Astrocyte of the hippocampus (primary cell): ENCODE measurements around the gene CENPT.
A peak's percentile ranks its signal among the peaks of the same experiment; 100 is the strongest.
"Not testable (repeated sequence)": the region's sequence is repeated elsewhere in the genome, so short reads cannot be mapped to it uniquely, and the experiment has no call there.

Source experiments
- DNase-seq: peaks from one replicate; pipeline ENCODE4 v3.0.0; 2011; ENCODE audit warnings: low read depth, low spot score

CENPT gene

DNA sequence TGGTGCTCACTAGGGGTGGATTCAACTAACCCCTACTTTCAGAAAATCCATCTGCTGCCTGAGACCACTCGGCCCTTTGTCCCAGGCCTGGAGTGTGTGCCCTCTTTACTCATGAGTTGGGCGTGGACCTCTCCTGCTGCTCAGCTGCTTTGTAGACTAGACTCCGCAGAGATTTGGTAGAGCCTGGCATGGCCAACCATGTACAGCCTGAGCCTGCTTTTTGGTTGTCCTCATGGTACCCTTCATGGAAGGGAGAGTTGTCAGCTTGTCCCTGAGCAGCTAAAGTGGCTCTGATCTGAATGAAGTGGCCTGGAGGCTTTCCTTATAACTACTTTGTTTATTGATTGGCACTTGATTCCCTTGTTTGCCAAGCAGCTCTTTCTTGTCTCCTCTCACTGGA lies 26.9 kb upstream of the CENPT start:
- no peak for DNase-seq

DNA sequence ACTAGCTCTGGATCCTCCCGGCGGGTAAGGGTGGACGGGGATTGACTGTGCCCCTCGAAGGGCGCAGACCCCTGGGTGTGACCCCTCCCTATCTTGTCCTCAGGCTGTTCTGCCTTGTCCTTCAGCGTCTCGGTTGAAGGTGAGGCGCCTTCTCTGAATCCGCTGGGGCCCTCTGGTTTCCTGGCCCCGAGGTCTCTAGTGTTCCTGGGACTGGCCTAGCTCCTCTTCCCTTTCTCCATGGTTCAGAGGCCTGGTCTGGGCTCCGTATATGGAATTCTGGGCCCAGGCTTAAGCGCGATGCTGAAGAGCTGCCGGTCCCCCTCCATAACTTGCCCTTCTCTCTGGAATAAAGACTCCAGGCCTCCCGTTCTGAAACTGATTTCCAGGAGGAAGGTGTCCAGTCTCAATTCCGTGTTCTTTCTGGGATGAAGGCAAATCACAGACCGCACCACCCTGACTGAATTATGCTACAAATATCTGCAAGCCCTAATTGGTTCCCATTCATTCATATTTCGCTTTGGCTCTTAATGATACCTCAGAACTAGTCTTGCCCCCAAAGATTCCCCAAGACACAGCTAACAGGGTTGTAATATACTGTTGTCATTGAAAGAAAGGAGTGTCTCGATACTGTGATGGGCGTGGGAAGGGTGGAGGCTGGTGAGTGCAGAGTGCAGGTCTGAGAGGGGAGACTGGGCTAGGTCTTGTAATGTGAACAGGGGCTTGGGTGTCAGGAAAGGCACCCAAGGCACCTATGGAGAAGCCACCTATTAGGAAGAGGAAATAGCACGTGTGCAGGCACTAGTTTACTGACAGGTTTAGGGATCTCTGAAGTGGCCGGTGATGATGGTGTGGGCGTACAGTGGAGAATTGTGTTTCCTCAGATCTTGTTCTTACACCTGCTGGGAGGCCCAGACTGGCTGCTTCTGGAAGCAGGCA lies 26.2 kb upstream of the CENPT start:
- DNase-seq = peak; percentile 43

DNA sequence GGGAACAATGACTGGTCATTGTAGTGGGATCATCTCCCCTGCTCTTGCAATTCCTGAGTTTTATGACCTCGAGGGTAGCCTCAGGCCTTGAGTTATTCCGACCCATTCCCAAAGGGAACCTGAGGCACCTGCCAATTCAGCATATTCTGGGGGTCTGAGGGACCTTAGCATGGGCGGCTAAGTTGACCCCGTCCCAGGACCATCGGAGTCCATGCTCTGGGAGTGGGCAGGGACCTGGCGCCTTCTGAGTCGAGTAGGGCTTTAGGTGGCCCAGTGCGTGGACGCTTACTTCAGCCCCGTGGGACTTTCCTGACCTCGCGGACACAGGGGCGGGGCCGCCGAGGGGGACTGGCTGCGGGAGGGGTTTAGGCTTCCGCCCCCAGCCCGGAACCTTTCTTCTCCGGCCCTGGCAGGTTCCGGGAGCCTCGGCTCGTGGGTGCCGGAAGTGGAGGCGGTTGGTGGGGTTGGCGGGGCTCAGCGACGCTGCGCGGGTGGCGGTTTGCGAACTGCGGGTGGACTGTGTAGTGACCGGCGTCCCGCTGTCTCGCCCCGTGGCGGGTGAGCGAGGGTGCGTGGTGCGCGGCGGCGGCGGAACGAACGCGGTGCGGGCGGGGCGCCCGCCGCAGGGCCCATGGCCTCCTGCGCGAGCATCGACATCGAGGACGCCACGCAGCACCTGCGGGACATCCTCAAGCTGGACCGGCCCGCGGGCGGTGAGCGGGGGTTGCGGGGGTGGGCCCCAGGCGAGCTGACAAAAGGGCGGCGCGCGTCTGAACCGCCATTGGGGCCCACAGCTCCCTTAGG lies 25.3 kb upstream of the CENPT start, which contains the start of gene EDC4:
TSS of gene EDC4 (plus strand) at position 422 of the 804 bp plus-strand sequence. CDS start at position 632, 210 bp downstream.
- DNase-seq = peak; percentile 91

DNA sequence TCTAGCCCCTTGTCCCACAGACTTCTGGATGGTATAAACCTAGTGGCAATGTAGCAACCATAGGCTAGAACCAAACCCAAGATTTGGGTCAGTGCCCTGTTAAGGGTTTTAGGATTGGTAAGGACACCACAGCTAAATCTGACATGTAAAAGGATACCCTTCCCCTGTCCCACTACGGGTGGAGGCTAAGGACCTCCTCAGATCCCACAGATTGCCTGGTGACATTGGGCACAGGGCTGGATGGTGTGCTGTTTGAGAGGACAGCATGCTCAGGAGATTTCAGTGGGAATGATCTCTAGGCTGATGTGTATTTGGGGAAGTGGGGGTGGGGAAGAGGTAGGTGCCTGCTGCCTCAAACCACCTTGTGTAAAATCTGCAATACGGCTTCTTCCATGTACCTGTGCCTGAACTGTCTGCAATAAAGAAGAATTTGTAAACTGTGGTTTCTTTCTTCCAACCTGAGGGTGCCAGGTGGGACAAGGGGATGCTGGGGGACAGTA lies 24.7 kb upstream of the CENPT start:
- DNase-seq = no peak

DNA sequence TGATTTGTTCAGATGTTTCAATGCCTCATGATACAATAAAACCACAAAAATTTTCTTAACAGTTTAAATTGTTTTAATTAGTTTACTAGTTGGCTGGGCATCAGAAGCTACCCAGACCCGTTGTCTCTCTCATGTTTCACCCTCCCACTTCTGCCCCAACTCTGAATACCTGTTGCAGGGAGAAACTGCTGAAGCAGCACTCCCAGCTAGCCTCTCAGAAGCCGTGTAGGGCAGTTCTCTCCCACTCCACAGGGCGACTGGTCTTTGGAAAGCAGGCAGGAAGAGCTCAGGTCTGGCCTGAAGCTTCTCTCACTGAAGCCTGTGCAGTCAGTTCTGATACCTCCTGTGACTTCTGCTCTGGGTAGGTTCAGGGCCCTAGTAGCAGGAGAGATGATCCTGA lies 23.8 kb upstream of the CENPT start:
- no peak for DNase-seq

DNA sequence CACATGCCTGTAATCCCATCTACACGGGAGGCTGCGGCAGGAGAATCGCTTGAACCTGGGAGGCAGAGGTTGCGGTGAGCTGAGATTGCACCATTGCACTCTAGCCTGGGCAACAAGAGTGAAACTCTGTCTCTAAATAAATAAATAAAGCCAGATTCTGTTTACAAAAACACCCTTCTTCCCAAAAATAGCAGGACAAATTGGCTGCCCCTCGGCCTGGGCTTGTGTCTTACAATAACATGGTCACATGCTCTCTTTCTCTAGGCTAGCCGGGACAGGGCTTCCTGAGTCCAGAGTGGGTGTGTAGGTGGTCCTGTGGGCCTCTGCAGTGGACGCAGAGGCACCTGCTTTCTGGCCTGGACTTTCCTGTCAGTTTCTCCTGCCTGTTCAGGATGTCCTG lies 22.2 kb upstream of the CENPT start:
- DNase-seq = no peak

DNA sequence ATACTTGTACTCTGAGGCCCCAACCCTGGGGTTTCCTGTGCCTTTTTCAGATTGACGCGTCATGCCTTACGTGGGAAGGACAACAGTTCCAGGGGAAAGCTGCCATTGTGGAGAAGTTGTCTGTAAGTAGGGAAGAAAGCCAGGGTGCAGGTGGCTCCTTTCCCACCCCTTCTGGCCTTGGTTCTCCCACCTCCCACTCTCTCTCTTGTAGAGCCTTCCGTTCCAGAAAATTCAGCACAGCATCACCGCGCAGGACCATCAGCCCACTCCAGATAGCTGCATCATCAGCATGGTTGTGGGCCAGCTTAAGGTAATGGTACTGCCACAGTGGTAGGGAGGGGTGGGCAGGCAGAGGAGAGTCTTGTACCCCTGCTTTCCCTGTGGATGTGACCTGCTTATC lies 20.8 kb upstream of the CENPT start:
- no peak for DNase-seq

DNA sequence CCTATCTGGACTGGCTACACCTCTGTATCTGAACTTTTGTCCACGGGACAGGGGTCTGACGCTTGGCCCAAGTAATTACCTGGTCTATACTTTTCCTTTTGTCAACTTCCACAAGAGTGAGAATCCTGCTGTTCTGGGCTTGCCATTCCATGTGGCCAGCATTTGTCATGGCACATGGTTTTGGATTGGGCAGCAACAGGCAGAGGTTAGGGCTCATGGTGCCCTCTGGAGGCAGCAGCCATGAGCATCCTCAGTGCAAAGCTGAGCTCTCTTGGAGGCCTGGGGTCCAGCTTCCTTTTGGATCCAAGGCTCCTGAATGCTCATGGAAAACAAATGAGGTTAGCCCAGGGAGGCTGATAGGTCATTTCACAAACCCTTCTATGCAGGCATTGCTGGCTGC lies 17.8 kb upstream of the CENPT start:
- DNase-seq = peak; percentile 26

DNA sequence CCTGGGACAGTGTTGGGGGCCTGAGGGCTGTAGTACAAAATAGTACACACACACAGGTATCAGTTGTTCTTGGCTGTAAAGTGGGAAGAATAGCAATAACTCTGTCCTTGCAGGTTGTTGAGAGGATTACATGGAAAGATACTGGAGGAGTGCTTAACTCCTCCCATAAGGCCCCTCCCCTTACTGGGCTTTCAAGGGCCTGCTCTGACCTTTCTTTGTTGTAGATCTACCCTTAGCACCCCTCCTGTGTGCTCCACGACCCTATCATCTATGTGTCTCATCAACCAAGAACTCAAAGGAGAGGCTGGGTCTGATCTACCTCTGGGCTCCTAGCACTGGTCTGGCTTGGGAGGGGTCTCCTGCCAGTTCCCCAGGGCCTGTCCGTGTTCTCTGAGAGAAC lies 17.1 kb upstream of the CENPT start:
- DNase-seq = no peak

DNA sequence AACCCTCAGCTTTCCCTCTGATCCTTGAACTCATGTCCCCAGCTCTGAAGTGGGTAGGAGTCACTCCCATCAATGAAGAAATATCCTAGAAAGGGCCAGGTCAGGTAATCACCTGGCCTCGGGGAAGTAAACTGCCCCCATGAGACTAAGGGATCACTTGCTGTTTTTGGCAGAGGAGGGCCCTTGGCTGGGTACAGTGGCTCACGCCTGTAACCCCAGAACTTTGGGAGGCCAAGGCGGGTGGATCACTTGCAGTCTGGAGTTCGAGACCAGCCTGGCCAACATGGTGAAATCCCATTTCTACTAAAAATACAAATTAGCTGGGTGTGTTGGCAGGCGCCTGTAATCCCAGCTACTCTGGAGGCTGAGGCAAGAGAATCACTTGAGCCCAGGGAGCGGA lies 16.6 kb upstream of the CENPT start:
- not testable (repeated sequence) for DNase-seq

DNA sequence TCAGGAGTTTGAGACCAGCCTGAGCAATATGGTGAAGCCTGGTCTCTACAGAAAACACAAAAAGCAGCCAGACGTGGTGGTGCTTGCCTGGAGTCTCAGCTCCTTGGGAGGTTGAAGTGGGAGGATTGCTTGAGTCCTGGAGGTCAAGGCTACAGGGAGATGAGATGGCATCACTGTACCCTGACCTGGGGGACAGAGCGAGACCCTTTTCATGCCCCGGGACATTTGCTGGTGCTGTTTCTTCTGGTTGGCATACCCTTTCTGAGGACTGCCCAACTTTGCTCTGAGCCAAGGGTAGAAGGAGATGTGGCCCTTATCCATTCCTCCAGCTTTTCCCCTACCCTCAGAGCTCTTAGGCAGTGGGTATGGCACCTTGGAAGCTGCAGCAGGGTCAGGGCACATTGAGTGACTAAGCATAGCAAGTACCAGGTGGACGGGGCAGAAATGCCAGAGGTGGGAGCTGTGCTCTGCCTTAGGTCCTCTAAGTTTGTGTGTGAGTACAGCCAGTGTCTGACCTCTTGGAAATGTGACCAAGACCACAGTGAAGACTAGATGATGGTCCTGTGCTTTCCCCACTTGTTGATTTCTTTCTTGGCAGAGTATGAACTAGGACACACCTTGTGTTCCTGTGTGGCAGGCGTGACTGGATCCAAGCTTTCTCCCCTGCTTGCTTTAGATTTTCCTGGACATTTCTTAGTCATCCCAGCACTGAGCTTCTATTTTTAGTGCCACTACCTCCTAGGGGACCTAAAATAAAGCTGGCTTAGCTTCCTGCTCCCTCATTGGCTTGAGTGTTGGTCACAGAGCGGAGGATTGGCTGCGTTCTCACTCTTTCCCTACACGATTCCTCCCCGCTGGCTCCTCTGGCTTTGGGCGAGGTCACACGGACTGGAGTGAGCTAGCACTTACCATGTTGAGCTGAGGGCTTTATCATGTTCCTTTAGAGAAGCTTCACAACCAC lies 15.4 kb upstream of the CENPT start:
- peak; percentile 47 for DNase-seq

DNA sequence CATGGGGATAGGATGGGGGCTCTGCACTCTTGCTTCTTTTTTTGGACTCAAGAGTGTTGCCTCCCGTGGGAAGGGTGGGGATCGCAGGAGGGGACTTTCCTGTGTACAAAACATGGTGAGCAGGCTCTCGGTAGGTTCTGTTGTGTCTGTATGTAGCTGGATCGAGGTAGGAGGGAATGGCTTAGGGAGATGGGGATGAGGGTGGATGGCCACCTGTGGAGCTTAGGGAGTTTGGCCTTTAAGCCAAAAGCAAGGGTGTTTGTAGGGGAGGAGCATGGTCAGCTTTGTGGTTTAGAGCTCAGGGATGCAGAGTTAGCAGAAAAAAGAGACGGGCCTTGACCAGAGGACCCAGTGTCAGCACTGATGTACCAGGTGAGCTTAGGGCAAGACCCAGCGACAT lies 14.4 kb upstream of the CENPT start:
- DNase-seq = no peak

DNA sequence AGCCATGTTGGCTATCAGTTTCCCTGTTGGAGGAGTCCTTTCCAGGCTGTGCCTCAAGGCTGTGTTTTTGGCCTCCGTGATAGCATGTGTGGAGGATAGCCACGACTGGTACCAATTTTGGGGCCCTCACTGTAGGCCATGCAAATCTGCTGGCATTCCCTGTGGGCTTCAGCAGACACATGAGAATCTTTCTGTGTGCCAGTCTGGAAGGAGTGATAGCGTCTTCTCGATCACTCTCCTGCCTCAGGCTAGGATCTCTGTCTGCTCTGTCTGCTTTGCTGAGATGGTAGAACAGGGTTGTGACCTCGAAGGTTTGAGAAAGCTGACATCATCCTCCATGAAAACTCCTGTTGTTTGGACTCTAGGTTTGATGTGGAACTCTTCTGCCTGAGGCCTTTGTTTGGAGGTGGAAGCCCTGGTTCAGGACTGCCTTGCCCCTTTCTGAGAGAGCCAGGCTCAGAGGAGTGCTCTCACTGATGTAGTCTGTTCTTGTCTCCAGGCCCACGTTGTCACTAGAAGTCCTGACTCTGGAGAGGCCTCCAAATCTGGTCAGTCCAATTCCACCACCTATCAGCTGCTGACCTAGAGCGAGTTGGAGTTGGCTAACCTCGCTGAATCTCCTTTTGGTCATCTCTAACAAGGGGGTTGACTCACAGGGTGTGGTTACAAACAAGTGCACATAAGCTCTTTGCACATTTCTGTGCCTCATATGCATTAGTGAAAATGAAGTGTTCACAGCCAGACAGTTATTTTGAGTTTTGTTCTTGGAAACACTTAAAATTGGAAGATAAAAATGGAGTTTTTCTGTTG lies 13.3 kb upstream of the CENPT start:
- DNase-seq = peak; percentile 18

DNA sequence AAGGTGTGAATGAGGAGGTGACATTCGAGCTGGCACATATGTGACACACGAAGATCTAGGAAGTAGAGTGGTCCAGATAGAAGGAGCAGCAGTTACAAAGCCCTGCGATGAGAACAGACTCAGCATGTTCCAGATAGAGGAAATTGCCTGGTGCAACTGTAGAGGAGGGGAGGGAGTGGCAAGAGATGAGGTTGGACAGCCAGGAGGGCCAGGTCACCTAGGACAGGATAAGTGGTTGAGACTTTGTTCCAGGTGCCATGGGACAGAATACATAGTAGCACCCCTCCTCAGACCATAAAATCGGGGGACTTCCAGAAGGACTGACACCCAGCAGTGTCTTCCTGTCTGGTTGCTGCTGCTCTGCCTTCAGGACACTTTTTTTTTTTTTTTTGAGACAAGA lies 11.0 kb upstream of the CENPT start:
- no peak for DNase-seq

DNA sequence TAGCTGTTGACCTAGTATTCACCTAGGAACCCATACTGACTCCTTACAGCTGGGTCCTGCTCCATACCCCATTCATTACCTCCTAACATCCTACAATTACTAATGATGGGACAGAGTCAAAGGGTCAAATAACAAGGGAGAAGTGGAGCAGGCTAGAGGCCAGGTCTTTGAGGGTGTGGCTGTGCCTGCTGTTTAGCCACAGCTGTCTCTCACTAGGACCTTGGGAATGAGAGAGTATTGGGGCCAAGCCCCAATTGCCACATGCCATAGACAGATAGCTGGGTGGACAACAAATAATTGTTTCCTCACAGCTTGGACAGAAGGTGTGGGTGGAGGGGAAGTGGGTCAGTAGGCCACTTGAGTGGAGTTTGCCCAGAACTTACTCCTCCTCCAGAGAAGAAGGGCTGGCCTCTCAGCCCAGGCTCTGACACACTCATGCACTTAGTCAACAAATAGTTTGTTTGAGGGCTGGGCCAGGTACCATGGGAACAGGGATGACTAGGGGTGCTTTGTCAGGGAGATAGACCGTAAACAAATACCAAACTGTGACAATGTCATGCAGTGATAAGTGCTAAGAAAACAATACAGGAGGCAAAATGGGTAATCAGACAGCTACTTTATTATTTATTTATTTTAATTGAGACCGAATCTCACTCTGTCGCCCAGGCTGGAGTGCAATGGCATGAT lies 10.2 kb upstream of the CENPT start:
- DNase-seq = peak; percentile 90

DNA sequence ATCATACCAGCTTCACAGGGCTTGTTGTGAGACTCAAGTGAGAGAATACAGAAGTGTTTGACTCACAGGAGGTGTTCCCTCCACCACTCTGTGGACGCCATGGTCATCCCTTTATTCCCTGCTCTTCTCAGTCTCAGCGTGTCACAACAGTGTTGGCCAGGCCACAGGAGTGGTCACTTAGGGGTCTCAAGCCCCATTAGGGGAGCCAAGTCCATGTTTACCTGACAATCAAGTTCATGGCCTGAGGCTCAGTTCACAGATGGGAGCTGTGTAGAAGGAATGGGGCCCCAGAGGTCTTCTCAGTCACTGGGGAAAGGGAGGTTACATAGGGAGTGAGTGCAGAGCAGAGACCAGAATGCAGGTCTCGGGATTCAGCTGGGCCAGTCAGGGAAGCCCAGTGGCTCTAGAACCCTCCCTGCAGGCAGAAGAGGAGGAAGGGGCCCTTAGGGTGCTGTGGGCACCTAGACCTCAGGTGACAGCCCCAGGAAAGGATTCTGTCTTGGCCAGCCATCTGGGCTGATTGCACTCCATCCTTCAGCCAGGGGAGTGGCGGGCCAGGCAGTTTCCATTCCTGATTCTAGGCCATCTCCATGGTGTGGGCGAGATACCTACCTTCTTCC lies 9.5 kb upstream of the CENPT start:
- no peak for DNase-seq

DNA sequence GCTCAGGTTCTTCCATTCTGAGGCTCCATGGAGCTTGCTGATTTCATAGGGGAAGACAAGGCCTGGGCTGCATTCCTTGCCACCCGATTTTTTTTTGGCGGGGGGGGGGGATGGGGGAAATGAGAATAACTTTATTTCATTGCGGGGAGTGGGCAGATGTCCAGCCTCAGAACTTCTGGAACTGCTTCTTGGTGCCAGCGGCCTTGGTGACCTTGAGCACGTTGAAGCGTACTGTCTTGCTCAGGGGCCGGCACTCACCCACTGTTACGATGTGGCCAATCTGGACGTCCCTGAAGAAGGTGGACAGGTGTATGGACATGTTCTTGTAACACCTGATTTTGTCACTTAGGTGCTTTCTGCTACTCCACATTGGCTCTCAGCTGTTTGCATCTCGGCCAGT lies 8.3 kb upstream of the CENPT start:
- no peak for DNase-seq

DNA sequence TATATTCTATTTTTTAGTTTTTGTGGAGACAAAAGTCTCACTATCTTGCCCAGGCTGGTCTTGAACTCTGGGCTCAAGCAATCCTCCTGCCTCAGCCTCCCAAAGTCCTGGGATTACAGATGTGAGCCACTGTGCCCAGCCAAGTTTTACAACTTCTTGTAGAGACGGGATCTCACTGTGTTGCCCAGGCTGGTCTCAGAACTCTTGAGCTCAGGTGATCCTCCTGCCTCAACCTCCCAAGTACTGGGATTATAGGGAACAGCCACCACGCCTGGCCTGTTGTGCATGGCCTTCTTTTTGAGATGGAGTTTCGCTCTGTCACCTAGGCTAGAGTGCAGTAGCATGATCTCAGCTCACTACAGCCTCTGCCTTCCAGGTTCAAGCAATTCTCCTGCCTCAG lies 6.2 kb upstream of the CENPT start:
- DNase-seq = no peak

DNA sequence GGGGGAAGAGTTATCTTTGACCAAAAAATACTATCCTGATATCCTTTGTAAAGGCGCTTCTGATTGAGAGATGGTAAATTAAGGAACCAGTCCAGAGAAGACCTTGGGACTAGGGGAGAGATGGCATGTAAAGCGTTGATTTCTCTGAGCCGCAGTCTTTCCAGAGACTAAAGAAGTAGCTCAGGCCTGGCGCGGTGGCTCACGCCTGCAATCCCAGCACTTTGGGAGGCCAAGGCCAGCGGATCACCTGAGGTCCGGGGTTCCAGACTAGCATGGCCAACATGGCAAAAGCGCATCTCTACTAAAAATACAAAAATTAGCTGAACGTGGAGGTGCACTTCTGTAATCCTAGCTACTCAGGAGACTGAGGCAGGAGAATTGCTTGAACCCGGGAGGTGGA lies 625 bp upstream of the CENPT start:
- DNase-seq = no peak
